Tibial nerve (tissue), 4 donors: ENCODE measurements around the gene CARD11. TPM values are rescaled to one million over a fixed set of nuclear protein-coding genes. Genes with fewer than 3 reads are reported as not detected.

ENCODE experiments used
- DNase-seq, 2 donors: peaks; one replicate each; pipeline ENCODE4 v3.0.0-alpha.2; 2019; ENCODE audit warnings: low spot score in 2 of 2
- H3K27ac ChIP-seq, 4 donors: fragments of 200-600 bp; sonication (generic) in 3 of 4; one replicate each; pipeline ENCODE4 v1.5.1; 2017 to 2019; ENCODE audit warnings: mild to moderate bottlenecking in 1 of 4
- H3K27me3 ChIP-seq, 2 donors: fragments of 200-600 bp; sonication (generic) in 1 of 2; one replicate each; pipeline versions ENCODE4 v1.5.1 to v1.6.0; 2017 to 2019
- H3K36me3 ChIP-seq, 3 donors: fragments of 200-600 bp; sonication (generic); one replicate each; pipeline ENCODE4 v1.5.1; 2018 to 2019
- H3K4me1 ChIP-seq, 4 donors: fragments of 200-600 bp; sonication (generic) in 3 of 4; one replicate each; pipeline ENCODE4 v1.5.1; 2017 to 2019
- H3K4me3 ChIP-seq, 4 donors: fragments of 200-600 bp; sonication (generic) in 3 of 4; one replicate each; pipeline ENCODE4 v1.5.1; 2017 to 2019; ENCODE audit warnings: mild to moderate bottlenecking in 1 of 4, moderate library complexity in 1 of 4
- H3K9me3 ChIP-seq, 4 donors: fragments of 200-600 bp; sonication (generic) in 3 of 4; one replicate each; pipeline ENCODE4 v1.5.1; 2017 to 2019
- CTCF ChIP-seq, 5 experiments: fragments of 200-600 bp in 3 of 5; fragments of 450-650 bp in 2 of 5; sonication (generic) in 3 of 5; IDR thresholded peaks; one replicate each; pipeline ENCODE4 v1.5.1; 2016 to 2019; ENCODE audit warnings: antibody characterized with exemption in 5 of 5, mild to moderate bottlenecking in 3 of 5, moderate library complexity in 2 of 5
- EP300 ChIP-seq, 2 donors: sonication (generic); formaldehyde crosslinking; IDR thresholded peaks; one replicate each; pipeline ENCODE4 v1.6.1; 2017; ENCODE audit warnings: antibody characterized with exemption in 2 of 2, mild to moderate bottlenecking in 1 of 2
- POLR2A ChIP-seq, 2 donors: fragments of 450-650 bp; IDR thresholded peaks; one replicate each; pipeline ENCODE4 v1.6.1; 2017; ENCODE audit warnings: antibody characterized with exemption in 2 of 2, mild to moderate bottlenecking in 2 of 2, moderate library complexity in 2 of 2
- WGBS, 2 donors: methylation state at CpG; one replicate each; pipeline ENCODE4 v1.1.5; 2018; 5-methylcytosine and 5-hydroxymethylcytosine counted together
- total RNA-seq, 4 donors: library from RNA; depleted of rRNA; stranded (reverse); fragments of >200 nt; gene quantifications; one replicate each; pipeline ENCODE4 v1.1.0, GENCODE V29; 2016

Gene CARD11
- total RNA-seq, 4 donors from 2014 or later = 2.0 to 4.8 (median 3.1) TPM

- H3K4me1 ChIP-seq = peaks cover 0 to 4% (median 0%) of the 10 kb centered on the region in 4 donors
- DNase-seq = no peak
These were observed 161.6 kb downstream of the CARD11 start for GRCh38 chr7:2882111-2882510.

GRCh38 chr7:2880874-2881533 lies 162.7 kb downstream of the CARD11 start:
- DNase-seq = no peak
- TF ChIP-seq POLR2A (IDR thresholded peaks at IDR 0.05) = no peak
- no peak overlapping the region for H3K4me3 ChIP-seq
- peaks cover 0 to 4% (median 0%) of the 10 kb centered on the region in 4 donors for H3K4me1 ChIP-seq
- WGBS, 2 donors = 66% methylated on average over 17 to 18 of the region's 18 CpGs
- H3K9me3 ChIP-seq = no peaks in the 10 kb centered on the region
- no peaks in the 10 kb centered on the region for H3K27me3 ChIP-seq
- no peak overlapping the region for H3K27ac ChIP-seq
- no peaks in the 10 kb centered on the region for H3K36me3 ChIP-seq

More at GRCh38 chr7:2882111-2882510, 161.6 kb downstream of the CARD11 start:
- H3K27me3 ChIP-seq = no peaks in the 10 kb centered on the region
- no peak overlapping the region for H3K27ac ChIP-seq
- H3K4me3 ChIP-seq = no peak overlapping the region
- no peaks in the 10 kb centered on the region for H3K9me3 ChIP-seq
- 45 to 53% methylated on average over 9 to 10 of the region's 10 CpGs for WGBS, 2 donors
- TF ChIP-seq EP300 (IDR thresholded peaks at IDR 0.05) = no peak
- no peak for TF ChIP-seq POLR2A (IDR thresholded peaks at IDR 0.05)
- TF ChIP-seq CTCF (IDR thresholded peaks at IDR 0.05) = no peak
- H3K36me3 ChIP-seq = no peaks in the 10 kb centered on the region

GRCh38 chr7:2880051-2880450 lies 163.6 kb downstream of the CARD11 start:
- H3K36me3 ChIP-seq = no peaks in the 10 kb centered on the region
- DNase-seq = no peak
- H3K27me3 ChIP-seq = no peaks in the 10 kb centered on the region
- TF ChIP-seq EP300 (IDR thresholded peaks at IDR 0.05) (no peak), POLR2A (IDR thresholded peaks at IDR 0.05) (no peak), CTCF (IDR thresholded peaks at IDR 0.05) (no peak)
- H3K27ac ChIP-seq = no peak overlapping the region
- peaks cover 0 to 4% (median 0%) of the 10 kb centered on the region in 4 donors for H3K4me1 ChIP-seq
- 63 to 68% methylated on average over 8 of the region's 8 CpGs for WGBS, 2 donors
- H3K4me3 ChIP-seq = no peak overlapping the region
- no peaks in the 10 kb centered on the region for H3K9me3 ChIP-seq

GRCh38 chr7:2879354-2879753 lies 164.3 kb downstream of the CARD11 start:
- H3K4me3 ChIP-seq = no peak overlapping the region
- no peak for DNase-seq
- H3K27ac ChIP-seq = no peak overlapping the region
- WGBS, 2 donors = 90 to 93% methylated on average over 8 of the region's 8 CpGs
- no peaks in the 10 kb centered on the region for H3K36me3 ChIP-seq
- no peak for TF ChIP-seq CTCF (IDR thresholded peaks at IDR 0.05)
- TF ChIP-seq EP300 (IDR thresholded peaks at IDR 0.05) = no peak
- TF ChIP-seq POLR2A (IDR thresholded peaks at IDR 0.05) = no peak
- no peaks in the 10 kb centered on the region for H3K9me3 ChIP-seq
- H3K4me1 ChIP-seq = peaks cover 0 to 4% (median 0%) of the 10 kb centered on the region in 4 donors
- no peaks in the 10 kb centered on the region for H3K27me3 ChIP-seq

- Histone ChIP-seq H3K36me3 (no peaks in the 10 kb centered on the region), H3K4me1 (peaks cover 0 to 4% (median 0%) of the 10 kb centered on the region in 4 donors), H3K27me3 (no peaks in the 10 kb centered on the region), H3K4me3 (no peak overlapping the region), H3K9me3 (no peaks in the 10 kb centered on the region), H3K27ac (no peak overlapping the region)
- 66 to 72% methylated on average over 3 of the region's 3 CpGs for WGBS, 2 donors
- no peak for DNase-seq
- no peak for TF ChIP-seq POLR2A (IDR thresholded peaks at IDR 0.05)
- TF ChIP-seq CTCF (IDR thresholded peaks at IDR 0.05) = no peak
- no peak for TF ChIP-seq EP300 (IDR thresholded peaks at IDR 0.05)
These were observed 165.4 kb downstream of the CARD11 start for GRCh38 chr7:2878306-2878705.
